HEK293T (cell line): ENCODE results near the gene SEPTIN11.

Experiments used
- ELF4 ChIP-seq: fragments of 450-650 bp; IDR thresholded peaks from 2 replicates; pipeline ENCODE4 v1.6.1; 2017; ENCODE audit warnings: antibody characterized with exemption
- NFRKB ChIP-seq: fragments of 450-650 bp; IDR thresholded peaks from 2 replicates; pipeline ENCODE4 v1.6.1; 2016; ENCODE audit warnings: mild to moderate bottlenecking, moderate library complexity
- SUZ12 ChIP-seq: fragments of 450-650 bp; IDR thresholded peaks from 2 replicates; pipeline ENCODE4 v1.6.1; 2016; ENCODE audit warnings: mild to moderate bottlenecking

DNA sequence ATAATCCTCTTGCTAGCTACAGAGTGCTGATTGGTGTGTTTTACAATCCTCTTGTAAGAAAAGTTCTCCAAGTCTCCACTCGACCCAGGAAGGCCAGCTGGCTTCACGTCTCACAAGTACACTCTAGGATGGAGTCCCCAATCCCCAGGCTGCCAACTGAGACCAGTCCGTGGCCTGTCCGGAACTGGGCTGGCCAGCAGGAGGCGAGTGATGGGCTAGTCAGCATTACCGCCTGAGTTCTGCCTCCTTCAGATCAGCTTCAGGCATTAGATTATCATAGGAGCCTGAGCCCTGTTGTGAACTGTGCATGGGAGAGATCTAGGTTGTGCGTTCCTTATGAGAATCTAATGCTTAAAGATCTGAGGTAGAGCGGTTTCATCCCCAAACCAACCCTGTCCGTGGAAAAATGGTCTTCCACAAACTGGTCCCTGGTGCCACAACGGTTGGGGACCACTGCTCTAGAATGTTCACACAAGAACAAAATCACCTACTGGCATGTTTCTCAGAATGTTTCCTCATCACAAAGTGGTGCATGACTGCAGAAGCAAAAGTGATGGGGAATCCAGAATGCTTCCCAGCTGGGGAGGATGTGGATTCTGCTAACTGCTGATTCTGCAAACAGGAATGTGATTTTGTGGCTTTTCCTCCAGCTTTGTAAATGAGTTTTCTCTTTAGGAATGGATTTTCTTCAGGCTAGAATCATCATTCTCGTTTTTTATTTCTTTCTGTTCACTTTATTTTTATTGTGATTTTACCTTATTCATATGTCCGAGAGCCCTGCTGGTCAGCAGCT, 40.9 kb downstream of the SEPTIN11 start:
- TF ChIP-seq SUZ12 (no peak), ELF4 (no peak), NFRKB (no peak)
